Measurements from ENCODE around the gene FOXP1.
"Not testable (repeated sequence)": the region's sequence is repeated elsewhere in the genome, so short reads cannot be mapped to it uniquely, and the experiment has no call there.

FOXP1 gene

GRCh38 chr3:71026634-71027578 lies 556.6 kb downstream of the FOXP1 start:
- no peak for DNase-seq (ENCODE audit: low read depth in 3 of 3, low spot score in 1 of 3)

GRCh38 chr3:71025516-71025915 lies 558.0 kb downstream of the FOXP1 start:
- DNase-seq (ENCODE audit: low read depth in 3 of 3, low spot score in 1 of 3), result no peak

- no peak for DNase-seq (ENCODE audit: low read depth in 3 of 3, low spot score in 1 of 3)
Measured at GRCh38 chr3:71025010-71025409, 558.5 kb downstream of the FOXP1 start.

- no peak for DNase-seq (ENCODE audit: low read depth in 3 of 3, low spot score in 1 of 3)
Measured at GRCh38 chr3:71022551-71023335, 560.8 kb downstream of the FOXP1 start.

GRCh38 chr3:71018799-71019198 lies 564.7 kb downstream of the FOXP1 start:
- DNase-seq (ENCODE audit: low read depth in 3 of 3, low spot score in 1 of 3), result no peak

- DNase-seq (ENCODE audit: low read depth in 3 of 3, low spot score in 1 of 3), result no peak
Measured at GRCh38 chr3:71016178-71016845, 567.2 kb downstream of the FOXP1 start.

GRCh38 chr3:71014616-71015015 lies 568.9 kb downstream of the FOXP1 start:
- DNase-seq (ENCODE audit: low read depth in 3 of 3, low spot score in 1 of 3), result not testable (repeated sequence)

- no peak for DNase-seq (ENCODE audit: low read depth in 3 of 3, low spot score in 1 of 3)
Measured at GRCh38 chr3:71012971-71013370, 570.6 kb downstream of the FOXP1 start.

GRCh38 chr3:71011565-71012287 lies 571.8 kb downstream of the FOXP1 start:
- DNase-seq (ENCODE audit: low read depth in 3 of 3, low spot score in 1 of 3), result no peak

- peak in 2 of 3 donors; percentile 21 to 32 for DNase-seq (ENCODE audit: low read depth in 3 of 3, low spot score in 1 of 3)
Measured at GRCh38 chr3:71010726-71011455, 572.6 kb downstream of the FOXP1 start.

GRCh38 chr3:71008350-71008935 lies 575.1 kb downstream of the FOXP1 start:
- no peak for DNase-seq (ENCODE audit: low read depth in 3 of 3, low spot score in 1 of 3)

- DNase-seq (ENCODE audit: low read depth in 3 of 3, low spot score in 1 of 3), result no peak
Measured at GRCh38 chr3:71006810-71007785, 576.4 kb downstream of the FOXP1 start.

GRCh38 chr3:71005702-71006321 lies 577.7 kb downstream of the FOXP1 start:
- no peak for DNase-seq (ENCODE audit: low read depth in 3 of 3, low spot score in 1 of 3)

- no peak for DNase-seq (ENCODE audit: low read depth in 3 of 3, low spot score in 1 of 3)
Measured at GRCh38 chr3:71003511-71003910, 580.0 kb downstream of the FOXP1 start.

- no peak for DNase-seq (ENCODE audit: low read depth in 3 of 3, low spot score in 1 of 3)
Measured at GRCh38 chr3:71002298-71002697, 581.2 kb downstream of the FOXP1 start.

GRCh38 chr3:71001303-71001830 lies 582.2 kb downstream of the FOXP1 start:
- no peak for DNase-seq (ENCODE audit: low read depth in 3 of 3, low spot score in 1 of 3)

- DNase-seq (ENCODE audit: low read depth in 3 of 3, low spot score in 1 of 3), result no peak
Measured at GRCh38 chr3:71000483-71000882, 583.0 kb downstream of the FOXP1 start.

- DNase-seq (ENCODE audit: low read depth in 3 of 3, low spot score in 1 of 3), result no peak
Measured at GRCh38 chr3:70999730-71000129, 583.8 kb downstream of the FOXP1 start.
